Activated CD8-positive, alpha-beta T cell treated with anti-CD3 and anti-CD28 coated beads, Interleukin-2, amount 10 ng/mL, durations not matched to agents 7 days and 5 days (primary cell): ENCODE results near the gene ST3GAL3. TPM values are rescaled to one million over a fixed set of nuclear protein-coding genes. Genes with fewer than 3 reads are reported as not detected.

Experiments
- ATAC-seq: fragments of 150-1000 bp; cut with Tn5 transposase; one replicate; pipeline ENCODE4 v1.10.0; 2021; ENCODE audit warnings: moderate library complexity
- CTCF ChIA-PET: fragments of 350-600 bp; sonication (Branson Sonifier 250); formaldehyde crosslinking; loops from one replicate; lab custom pipeline; 2021; ENCODE audit warnings: antibody characterized with exemption; lab: Charles Lee
- POLR2A ChIA-PET: fragments of 350-600 bp; sonication (Branson Sonifier 250); formaldehyde crosslinking; loops from one replicate; lab custom pipeline; 2021; ENCODE audit warnings: antibody characterized with exemption; lab: Charles Lee
- DNase-seq: peaks from one replicate; pipeline ENCODE4 v3.0.0-alpha.2; 2020
- H3K27ac Mint-ChIP-seq: one replicate; pipeline ENCODE4 v1.8.0; 2021; ENCODE audit warnings: mild to moderate bottlenecking, mixed read lengths
- H3K27me3 Mint-ChIP-seq: one replicate; pipeline ENCODE4 v1.8.0; 2021; ENCODE audit warnings: low read depth, mixed read lengths
- H3K36me3 Mint-ChIP-seq: one replicate; pipeline ENCODE4 v1.8.0; 2021; ENCODE audit warnings: low read depth, mixed read lengths
- H3K4me1 Mint-ChIP-seq: one replicate; pipeline ENCODE4 v1.8.0; 2021; ENCODE audit warnings: low read depth, mixed read lengths
- H3K4me3 Mint-ChIP-seq: one replicate; pipeline ENCODE4 v1.8.0; 2021; ENCODE audit warnings: mild to moderate bottlenecking, mixed read lengths
- H3K9me3 Mint-ChIP-seq: one replicate; pipeline ENCODE4 v1.8.0; 2022; ENCODE audit warnings: mixed read lengths; ENCODE audit not compliant: insufficient read depth
- total RNA-seq, 2 experiments: library from RNA; stranded (reverse); gene quantifications; one replicate each; pipeline ENCODE4 v1.2.3, GENCODE V29; 2021

Gene ST3GAL3
- total RNA-seq, 2 experiments from 2014 or later: 20.4 to 23.3 TPM

DNA sequence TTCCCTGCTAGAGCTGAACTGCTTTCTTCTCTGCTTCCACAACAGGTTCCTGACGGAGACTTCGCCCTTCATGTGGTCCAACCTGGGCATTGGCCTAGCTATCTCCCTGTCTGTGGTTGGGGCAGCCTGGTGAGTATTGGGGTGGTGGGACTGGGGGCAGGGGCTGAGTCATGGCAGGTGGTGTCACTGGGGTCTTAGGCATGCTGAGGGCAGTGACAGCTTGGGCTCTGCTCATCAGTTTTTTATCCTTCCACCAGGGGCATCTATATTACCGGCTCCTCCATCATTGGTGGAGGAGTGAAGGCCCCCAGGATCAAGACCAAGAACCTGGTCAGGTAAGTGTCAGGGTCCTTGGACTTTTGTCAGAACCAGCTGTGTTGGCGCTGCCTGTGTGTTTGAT lies 268.7 kb downstream of the ST3GAL3 start:
- H3K4me1 Mint-ChIP-seq: peaks cover 56% of the 10 kb centered on the region
- peak overlapping the region; percentile 89 for H3K4me3 Mint-ChIP-seq

DNA sequence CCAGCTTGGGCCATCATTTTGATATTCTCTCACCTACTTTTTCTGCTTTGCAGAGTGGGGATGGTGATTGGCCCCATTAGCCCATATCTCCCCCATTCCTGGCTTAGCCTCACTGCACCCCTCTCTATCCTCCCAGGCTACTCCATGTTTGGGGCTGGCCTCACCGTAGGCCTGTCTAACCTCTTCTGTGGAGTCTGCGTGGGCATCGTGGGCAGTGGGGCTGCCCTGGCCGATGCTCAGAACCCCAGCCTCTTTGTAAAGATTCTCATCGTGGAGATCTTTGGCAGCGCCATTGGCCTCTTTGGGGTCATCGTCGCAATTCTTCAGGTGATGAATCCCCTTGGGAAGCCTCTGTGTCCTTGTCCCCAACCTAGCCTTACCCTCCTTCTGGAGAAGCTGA lies 269.6 kb downstream of the ST3GAL3 start:
- Mint-ChIP-seq H3K27ac (peak overlapping the region; percentile 3), H3K9me3 (no peaks in the 10 kb centered on the region), H3K4me3 (peak overlapping the region; percentile 89), H3K27me3 (no peaks in the 10 kb centered on the region), H3K4me1 (peaks cover 53% of the 10 kb centered on the region), H3K36me3 (peaks cover 42% of the 10 kb centered on the region)
- DNase-seq (no peak), ATAC-seq (no peak)
- ChIA-PET CTCF (interaction anchor here (1.3 to 3.1 kb wide), 4 partner anchors 12 to 59 kb away, joined by 4 to 13 read pairs (median 8); no protein-coding TSS in a partner anchor), POLR2A (interaction anchor here (1.0 to 1.7 kb wide), 2 partner anchors 270 to 327 kb away, joined by 3 to 4 read pairs; partner anchors contain the start of genes KDM4A and ST3GAL3)

More for the DNA sequence above, 268.7 kb downstream of the ST3GAL3 start:
- Mint-ChIP-seq H3K36me3 (peaks cover 45% of the 10 kb centered on the region), H3K27ac (peak overlapping the region; percentile 89), H3K27me3 (no peaks in the 10 kb centered on the region), H3K9me3 (no peaks in the 10 kb centered on the region)
- ChIA-PET CTCF (interaction anchor here (0.5 to 3.1 kb wide), 9 partner anchors 13 to 212 kb away, joined by 3 to 13 read pairs (median 5); partner anchors contain the start of gene ARTN), POLR2A (interaction anchor here (1.0 to 1.7 kb wide), 6 partner anchors 9 to 326 kb away, joined by 3 to 6 read pairs (median 4); partner anchors contain the start of genes KDM4A and ST3GAL3)
- no peak for ATAC-seq
- DNase-seq: no peak

DNA sequence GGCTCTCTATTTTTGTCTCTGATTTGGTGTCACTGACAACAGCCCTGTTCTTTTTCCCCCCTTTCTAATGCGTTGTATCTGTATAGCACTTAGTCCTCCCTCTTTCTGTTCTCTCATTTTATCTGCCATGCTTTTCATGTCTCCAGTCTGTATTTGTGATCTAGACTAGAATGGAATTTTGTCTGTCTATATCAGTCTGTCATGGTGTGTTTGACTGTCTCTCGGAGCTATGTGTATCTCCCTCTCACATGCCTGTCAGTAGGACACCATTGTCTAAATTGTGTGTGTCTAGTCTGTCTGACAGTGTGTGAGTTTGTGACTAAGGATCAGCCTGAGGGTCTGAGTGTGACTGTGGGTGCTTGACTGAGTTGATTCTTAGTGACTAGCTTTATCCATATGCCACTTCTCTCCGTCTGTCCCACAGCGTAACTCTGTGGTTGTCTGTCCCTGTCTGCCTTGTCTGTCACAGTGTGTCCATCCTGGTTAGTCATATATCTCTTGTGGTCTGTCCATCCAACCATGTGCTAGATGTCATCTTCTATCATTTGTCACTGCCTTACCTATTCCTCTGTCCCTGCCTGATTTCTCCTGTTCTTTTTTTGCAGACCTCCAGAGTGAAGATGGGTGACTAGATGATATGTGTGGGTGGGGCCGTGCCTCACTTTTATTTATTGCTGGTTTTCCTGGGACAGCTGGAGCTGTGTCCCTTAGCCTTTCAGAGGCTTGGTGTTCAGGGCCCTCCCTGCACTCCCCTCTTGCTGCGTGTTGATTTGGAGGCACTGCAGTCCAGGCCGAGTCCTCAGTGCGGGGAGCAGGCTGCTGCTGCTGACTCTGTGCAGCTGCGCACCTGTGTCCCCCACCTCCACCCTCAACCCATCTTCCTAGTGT lies 270.3 kb downstream of the ST3GAL3 start:
- ATAC-seq (no peak), DNase-seq (no peak)
- H3K27me3 Mint-ChIP-seq: no peaks in the 10 kb centered on the region
- peaks cover 53% of the 10 kb centered on the region for H3K4me1 Mint-ChIP-seq
- CTCF ChIA-PET: interaction anchor here (1.2 to 3.1 kb wide), 4 partner anchors 28 to 214 kb away, joined by 4 to 13 read pairs (median 8); no protein-coding TSS in a partner anchor
- peaks cover 35% of the 10 kb centered on the region for H3K36me3 Mint-ChIP-seq
- no peaks in the 10 kb centered on the region for H3K9me3 Mint-ChIP-seq
- POLR2A ChIA-PET: interaction anchor here (0.5 to 0.7 kb wide), 2 partner anchors 13 to 744 kb away, joined by 3 read pairs; no protein-coding TSS in a partner anchor
- peak overlapping the region; percentile 89 for H3K4me3 Mint-ChIP-seq
- H3K27ac Mint-ChIP-seq: no peak overlapping the region

DNA sequence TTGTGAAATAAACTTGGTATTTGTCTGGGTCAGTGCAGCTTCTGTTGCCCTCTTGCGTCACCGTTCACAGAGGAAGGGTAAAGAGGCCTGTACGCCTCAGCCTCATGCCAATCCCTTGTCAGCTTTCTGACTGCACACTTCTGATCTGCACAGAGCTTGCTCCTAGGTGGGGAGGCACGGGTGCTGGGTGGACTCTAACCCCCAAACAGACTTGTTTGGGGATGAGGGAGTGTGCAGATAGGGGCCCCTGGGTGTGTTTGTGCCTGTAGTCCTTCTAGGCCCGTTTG lies 270.9 kb downstream of the ST3GAL3 start:
- ATAC-seq (no peak), DNase-seq (no peak)
- Mint-ChIP-seq H3K9me3 (no peaks in the 10 kb centered on the region), H3K27ac (no peak overlapping the region), H3K27me3 (no peaks in the 10 kb centered on the region), H3K4me1 (peaks cover 53% of the 10 kb centered on the region), H3K4me3 (peak overlapping the region; percentile 72), H3K36me3 (peaks cover 31% of the 10 kb centered on the region)
- ChIA-PET POLR2A (interaction anchor here (0.5 to 0.7 kb wide), 2 partner anchors 12 to 743 kb away, joined by 3 read pairs; no protein-coding TSS in a partner anchor), CTCF (interaction anchor here (1.2 to 1.3 kb wide), 2 partner anchors 43 to 215 kb away, joined by 4 to 8 read pairs; no protein-coding TSS in a partner anchor)

DNA sequence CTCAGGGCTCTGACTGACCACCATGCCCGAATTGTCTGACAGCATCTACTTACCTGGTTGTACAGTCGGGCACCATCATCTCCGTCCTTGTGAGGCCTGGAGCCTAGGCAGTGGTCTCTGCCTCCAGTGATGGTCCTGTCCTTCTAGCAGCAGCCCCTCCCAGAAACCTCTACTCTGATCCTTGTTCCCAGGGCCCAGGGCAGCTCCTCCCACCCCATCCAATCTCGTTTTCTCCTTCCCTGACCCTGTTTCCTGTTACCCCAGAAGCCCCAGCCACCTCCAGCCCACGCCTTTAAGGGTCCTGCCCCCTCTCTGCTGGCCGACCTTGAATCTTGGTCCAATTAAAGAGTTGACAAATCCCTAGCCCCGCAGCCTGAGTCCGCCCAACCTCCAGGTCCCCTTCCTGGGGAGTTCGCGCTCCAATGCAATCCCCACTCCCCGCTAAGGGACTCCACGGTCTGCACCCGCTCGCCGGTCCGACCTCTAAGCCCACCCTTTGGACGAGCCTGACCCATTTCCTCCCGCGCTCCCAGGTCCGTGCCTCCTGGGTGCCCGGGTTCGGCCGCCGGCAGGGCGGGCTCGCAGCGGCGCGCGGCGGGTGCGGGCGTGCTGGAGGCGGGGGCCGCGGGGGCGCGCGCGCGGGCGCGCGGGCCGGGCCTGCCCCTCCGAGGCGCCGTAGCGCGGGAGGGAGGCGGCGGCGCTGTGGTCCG lies 271.4 kb downstream of the ST3GAL3 start, which contains the start of gene B4GALT2:
TSS of gene B4GALT2 (plus strand) at position 660 of the 710 bp plus-strand sequence. CDS start 1,951 bp downstream, outside the sequence.
- H3K4me1 Mint-ChIP-seq: peaks cover 49% of the 10 kb centered on the region
- H3K36me3 Mint-ChIP-seq: peaks cover 27% of the 10 kb centered on the region
- ATAC-seq (peak; percentile 10), DNase-seq (peak; percentile 45)
- ChIA-PET POLR2A (interaction anchor here (0.5 to 0.7 kb wide), 2 partner anchors 12 to 743 kb away, joined by 3 read pairs; no protein-coding TSS in a partner anchor), CTCF (interaction anchor here (1.2 to 1.3 kb wide), 2 partner anchors 44 to 215 kb away, joined by 4 to 8 read pairs; no protein-coding TSS in a partner anchor)
- no peaks in the 10 kb centered on the region for H3K9me3 Mint-ChIP-seq
- H3K27ac Mint-ChIP-seq: peak within 1 kb of the TSS; percentile 88
- H3K4me3 Mint-ChIP-seq: peak within 1 kb of the TSS; percentile 83
- no peaks in the 10 kb centered on the region for H3K27me3 Mint-ChIP-seq

DNA sequence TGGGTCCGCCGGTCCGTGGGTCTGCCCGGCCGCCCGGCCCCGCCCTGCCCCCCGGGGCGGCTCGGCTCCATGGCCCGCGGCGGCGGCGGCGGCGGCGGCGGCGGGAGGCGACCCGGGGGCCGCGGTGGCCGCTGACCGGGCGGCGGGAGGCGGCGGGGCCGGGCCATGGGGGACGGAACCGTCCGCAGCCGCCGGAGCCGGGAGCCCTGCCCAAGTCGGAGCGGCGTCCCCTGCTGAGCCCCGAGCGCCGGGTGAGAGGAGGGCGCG lies 271.9 kb downstream of the ST3GAL3 start:
- no peaks in the 10 kb centered on the region for H3K27me3 Mint-ChIP-seq
- DNase-seq: no peak
- ChIA-PET POLR2A (no interaction called here), CTCF (no interaction called here)
- H3K9me3 Mint-ChIP-seq: no peaks in the 10 kb centered on the region
- H3K36me3 Mint-ChIP-seq: peaks cover 25% of the 10 kb centered on the region
- no peak overlapping the region for H3K27ac Mint-ChIP-seq
- no peak for ATAC-seq
- no peak overlapping the region for H3K4me3 Mint-ChIP-seq
- H3K4me1 Mint-ChIP-seq: peaks cover 44% of the 10 kb centered on the region

DNA sequence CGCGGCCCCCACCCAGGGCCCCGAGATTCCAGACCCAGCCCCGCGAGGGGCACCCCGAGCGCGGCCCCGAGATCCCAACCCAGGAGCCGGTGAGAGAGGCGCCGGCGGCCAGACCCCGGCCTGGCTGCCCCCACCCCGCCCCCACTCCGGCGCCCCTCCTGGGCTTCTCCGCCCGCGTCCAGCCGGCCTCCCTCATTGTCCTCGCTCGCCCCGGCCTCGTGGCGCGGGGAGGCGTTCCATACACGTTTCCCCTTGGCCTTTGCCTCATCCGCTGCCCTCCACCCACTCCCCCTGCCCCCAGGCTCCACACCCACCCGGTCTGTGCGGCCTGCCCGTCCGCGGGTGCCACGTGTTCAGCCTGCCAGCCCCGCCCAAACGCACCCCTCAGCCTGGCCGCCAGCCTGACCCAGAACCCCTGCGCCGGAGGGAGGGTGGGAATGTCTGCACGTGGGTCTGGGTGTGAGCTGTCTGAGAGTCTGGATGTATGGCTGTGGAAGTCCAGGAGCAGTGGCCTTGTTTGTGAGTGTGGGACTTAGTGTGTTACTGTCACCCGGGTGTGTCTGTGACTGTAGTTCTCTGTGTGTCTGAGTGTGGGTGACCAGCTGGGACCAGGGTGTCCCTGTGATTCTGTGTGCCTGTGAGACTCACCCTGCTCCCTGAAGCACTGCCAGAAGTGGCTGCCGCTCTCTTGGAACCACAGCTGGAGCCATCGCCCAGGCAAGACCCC lies 272.4 kb downstream of the ST3GAL3 start:
- ChIA-PET CTCF (no interaction called here), POLR2A (no interaction called here)
- H3K4me3 Mint-ChIP-seq: peak overlapping the region; percentile 83
- H3K4me1 Mint-ChIP-seq: peaks cover 41% of the 10 kb centered on the region
- H3K36me3 Mint-ChIP-seq: peaks cover 25% of the 10 kb centered on the region
- ATAC-seq (peak; percentile 19), DNase-seq (peak; percentile 44)
- no peaks in the 10 kb centered on the region for H3K9me3 Mint-ChIP-seq
- no peaks in the 10 kb centered on the region for H3K27me3 Mint-ChIP-seq
- H3K27ac Mint-ChIP-seq: peak overlapping the region; percentile 88

DNA sequence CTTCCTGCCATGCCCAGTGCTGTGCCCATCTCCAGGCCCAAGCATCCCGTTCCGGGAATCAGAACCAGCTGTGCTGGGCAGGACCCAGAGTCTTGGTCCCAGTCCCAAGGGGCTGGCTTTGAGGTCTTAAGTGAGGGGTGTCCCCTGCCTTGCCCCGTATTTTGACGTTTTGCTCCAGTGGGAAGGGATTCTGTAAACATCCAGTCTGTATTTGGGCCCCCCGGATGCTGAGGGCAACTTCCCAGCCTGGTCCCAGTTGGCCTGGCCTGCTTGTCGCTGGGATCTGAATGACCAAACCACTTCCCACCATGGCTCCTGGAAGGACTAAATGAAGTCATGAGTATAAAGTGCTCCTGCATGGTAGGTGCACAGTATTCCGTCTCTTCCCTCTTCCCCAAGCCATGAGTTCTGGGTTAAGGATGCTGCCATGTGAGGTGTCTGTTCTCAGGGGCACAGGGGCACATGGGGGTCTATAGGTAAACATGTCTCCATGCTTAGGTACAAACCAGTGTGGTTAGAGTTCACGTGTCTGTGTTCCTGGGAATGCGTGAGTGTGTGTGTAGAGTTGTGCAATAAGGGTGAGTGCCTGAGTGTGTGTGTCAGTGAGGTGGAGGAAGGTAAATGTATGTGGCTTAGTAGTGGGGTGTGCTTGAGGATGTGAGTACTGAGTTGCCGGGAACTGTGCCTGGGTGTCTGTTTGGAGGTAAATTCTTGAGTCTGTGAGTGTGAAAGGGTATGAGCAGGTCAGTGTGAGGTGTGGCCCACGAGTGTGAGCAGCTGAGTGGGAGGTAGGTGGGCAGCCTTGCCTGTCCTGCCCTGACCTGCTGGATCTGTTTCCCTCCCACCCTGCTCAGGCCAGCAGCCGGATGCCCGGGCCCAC lies 273.2 kb downstream of the ST3GAL3 start:
- Mint-ChIP-seq H3K27ac (peak overlapping the region; percentile 88), H3K4me1 (peaks cover 41% of the 10 kb centered on the region), H3K9me3 (no peaks in the 10 kb centered on the region), H3K4me3 (peak overlapping the region; percentile 83), H3K27me3 (no peaks in the 10 kb centered on the region), H3K36me3 (peaks cover 25% of the 10 kb centered on the region)
- ATAC-seq (no peak), DNase-seq (no peak)
- ChIA-PET CTCF (no interaction called here), POLR2A (no interaction called here)
